HFF-Myc (cell line): ENCODE data around the gene PRPF6.

Source experiments
- DNase-seq: peaks from one replicate; pipeline ENCODE4 v3.0.0-alpha.2; 2011; ENCODE audit warnings: low read depth; ENCODE audit errors: extremely low read depth
- H3K4me3 ChIP-seq: replicated peaks from 2 replicates; pipeline ENCODE4 v1.5.1; 2011; ENCODE audit warnings: low read depth, mild to moderate bottlenecking, control low read depth, low read length
- CTCF ChIP-seq: IDR thresholded peaks from 2 replicates; pipeline ENCODE4 v1.5.1; 2012; ENCODE audit warnings: mild to moderate bottlenecking, low read depth, low read length, control low read depth; ENCODE audit errors: missing control alignments

Gene PRPF6

GRCh38 chr20:63946986-63947637 is 33.8 kb upstream of the PRPF6 start:
- no peak for TF ChIP-seq CTCF
- no peak overlapping the region for H3K4me3 ChIP-seq
- DNase-seq: no peak

- no peak overlapping the region for H3K4me3 ChIP-seq
- DNase-seq: no peak
- TF ChIP-seq CTCF: no peak
These were observed 33.1 kb upstream of the PRPF6 start for GRCh38 chr20:63947638-63948456.

DNA sequence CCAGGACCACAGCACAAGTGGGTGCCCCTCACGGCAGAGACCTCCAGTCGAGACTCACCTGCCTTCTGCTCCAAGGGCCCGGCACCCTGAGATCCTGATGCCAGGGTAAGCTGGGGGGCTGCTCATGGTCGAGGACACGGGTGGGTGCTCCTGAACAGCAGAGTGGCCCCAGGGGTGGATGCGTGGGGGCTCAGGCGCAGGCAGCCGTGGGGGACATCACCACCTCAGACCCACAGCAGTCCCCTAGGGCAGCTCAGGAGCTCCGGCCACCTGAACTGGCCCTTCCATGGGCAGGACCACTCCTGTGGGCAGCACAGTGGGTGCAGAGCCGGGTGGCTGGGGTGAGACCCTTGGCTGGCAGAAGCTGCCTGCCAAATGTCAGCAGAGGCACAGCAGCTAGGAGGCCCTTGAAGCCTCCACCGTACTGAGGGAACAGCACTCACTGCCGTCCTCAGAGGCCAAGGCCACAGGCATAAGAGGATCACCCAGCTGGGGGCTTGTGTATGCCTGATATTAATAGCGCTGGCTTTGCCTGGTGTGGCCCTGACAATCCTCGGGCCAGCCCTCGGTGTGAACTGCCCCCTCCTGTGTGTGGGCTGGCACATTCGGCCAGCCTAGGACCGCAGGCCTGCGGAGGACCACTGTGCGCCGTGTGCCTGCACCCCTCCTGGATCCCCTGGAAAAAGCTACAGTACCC is 30.1 kb upstream of the PRPF6 start:
- DNase-seq: no peak
- no peak for TF ChIP-seq CTCF
- H3K4me3 ChIP-seq: no peak overlapping the region

GRCh38 chr20:63951398-63952209 is 29.3 kb upstream of the PRPF6 start:
- no peak overlapping the region for H3K4me3 ChIP-seq
- TF ChIP-seq CTCF: no peak
- no peak for DNase-seq

DNA sequence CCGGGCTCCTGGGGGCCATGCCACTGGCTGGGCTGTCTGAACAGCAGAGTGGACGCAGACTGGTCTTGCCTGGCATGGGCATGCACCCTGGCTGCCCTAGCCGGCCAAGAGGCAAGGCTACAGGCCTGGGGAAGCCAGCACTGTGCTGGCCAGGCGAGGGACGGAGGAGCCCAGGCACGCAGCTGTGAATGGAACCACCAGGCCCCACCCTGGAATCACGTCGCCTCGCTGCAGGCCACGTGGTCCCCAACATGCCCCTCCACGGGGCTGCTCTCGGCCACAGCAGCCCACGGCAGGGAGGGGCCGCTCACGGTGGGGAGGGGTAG is 28.8 kb upstream of the PRPF6 start:
- no peak overlapping the region for H3K4me3 ChIP-seq
- DNase-seq: no peak
- no peak for TF ChIP-seq CTCF

- TF ChIP-seq CTCF: no peak
- DNase-seq: no peak
- no peak overlapping the region for H3K4me3 ChIP-seq
These were observed 28.2 kb upstream of the PRPF6 start for GRCh38 chr20:63952769-63953168.
